Small intestine (tissue), 7 donors: ENCODE results near the gene ITPRIPL1. TPM values are rescaled to one million over a fixed set of nuclear protein-coding genes. Genes with fewer than 3 reads are reported as not detected.

Experiments used
- DNase-seq, 2 donors: peaks; one replicate each; pipeline versions ENCODE4 v3.0.0 to v3.0.0-alpha.2; 2013
- FAIRE-seq: peaks from 2 replicates; lab custom pipeline; 2012; peaks lifted over from hg19 to GRCh38; lab: Jason Lieb, UNC
- H3K27ac ChIP-seq, 3 donors: one replicate each; pipeline ENCODE4 v1.5.1; 2013; ENCODE audit warnings: low read length in 2 of 3, mild to moderate bottlenecking in 2 of 3, control low read depth in 1 of 3, inconsistent platforms in 1 of 3, low read depth in 1 of 3, moderate library complexity in 1 of 3
- H3K27me3 ChIP-seq, 3 donors: one replicate each; pipeline ENCODE4 v1.6.1; 2013; ENCODE audit warnings: low read length in 3 of 3, inconsistent platforms in 1 of 3; ENCODE audit not compliant: control insufficient read depth in 3 of 3, insufficient read depth in 3 of 3
- H3K36me3 ChIP-seq, 3 donors: one replicate each; pipeline ENCODE4 v1.6.1; 2013; ENCODE audit warnings: low read length in 3 of 3, inconsistent platforms in 1 of 3, low read depth in 1 of 3, mild to moderate bottlenecking in 1 of 3, moderate library complexity in 1 of 3; ENCODE audit not compliant: control insufficient read depth in 3 of 3, insufficient read depth in 2 of 3
- H3K4me1 ChIP-seq, 3 donors: one replicate each; pipeline ENCODE4 v1.6.1; 2013; ENCODE audit warnings: low read length in 2 of 3, inconsistent platforms in 1 of 3, low read depth in 1 of 3, mild to moderate bottlenecking in 1 of 3, moderate library complexity in 1 of 3; ENCODE audit not compliant: control insufficient read depth in 3 of 3, insufficient read depth in 2 of 3
- H3K4me3 ChIP-seq, 3 donors: one replicate each; pipeline ENCODE4 v1.5.1; 2013; ENCODE audit warnings: low read length in 3 of 3, control low read depth in 1 of 3, inconsistent platforms in 1 of 3, low read depth in 1 of 3, mild to moderate bottlenecking in 1 of 3, moderate library complexity in 1 of 3
- H3K9me3 ChIP-seq, 2 donors: one replicate each; pipeline ENCODE4 v1.6.1; 2013; ENCODE audit warnings: low read depth in 1 of 2, low read length in 1 of 2; ENCODE audit not compliant: control insufficient read depth in 2 of 2, insufficient read depth in 1 of 2
- WGBS, 3 donors: extraction: QIAGEN DNeasy Blood & Tissue Kit; methylation state at CpG; one replicate each; pipeline ENCODE4 v1.1.7; 2013; 5-methylcytosine and 5-hydroxymethylcytosine counted together
- polyA plus RNA-seq, 4 donors: library from polyadenylated mRNA; stranded (reverse) in 3 of 4; unstranded in 1 of 4; fragments of 200-250 nt in 3 of 4; fragments of 120-200 nt in 1 of 4; gene quantifications; one replicate each; pipeline versions ENCODE4 v1.2.1 to v1.2.3, GENCODE V29; 2013
- donor health status: healthy with polysubstance abuse.
- donor health status: control.
- donor health status: control.
- donor health status: Bipolar disorder and iron deficiency.
- donor health status: healthy.

The ITPRIPL1 gene
- polyA plus RNA-seq, 4 donors = 0.27 to 1.9 (median 0.92) TPM; not detected in 1

- no peak overlapping the region for H3K4me3 ChIP-seq
- FAIRE-seq (no peak), DNase-seq (no peak)
- 87 to 95% (median 93%) methylated on average over 9 of the region's 9 CpGs for WGBS, 3 donors
- H3K9me3 ChIP-seq = no peaks in the 10 kb centered on the region
- no peak overlapping the region for H3K27ac ChIP-seq
- peaks cover 0 to 14% (median 0%) of the 10 kb centered on the region in 3 donors for H3K36me3 ChIP-seq
- H3K27me3 ChIP-seq = no peaks in the 10 kb centered on the region
- H3K4me1 ChIP-seq = peaks cover 0 to 17% (median 0%) of the 10 kb centered on the region in 3 donors
These were observed 15.6 kb downstream of the ITPRIPL1 start for GRCh38 chr2:96340493-96341414.

GRCh38 chr2:96341641-96342040 lies 16.5 kb downstream of the ITPRIPL1 start:
- Histone ChIP-seq H3K27ac (peak overlapping the region in 2 of 3 donors; percentile 32 to 47), H3K36me3 (peaks cover 0 to 14% (median 0%) of the 10 kb centered on the region in 3 donors), H3K4me3 (no peak overlapping the region), H3K4me1 (peaks cover 0 to 11% (median 0%) of the 10 kb centered on the region in 3 donors), H3K9me3 (no peaks in the 10 kb centered on the region), H3K27me3 (no peaks in the 10 kb centered on the region)
- no peak for FAIRE-seq
- WGBS, 3 donors = 72 to 83% (median 75%) methylated on average over 14 of the region's 14 CpGs
- DNase-seq = no peak

GRCh38 chr2:96342085-96342484 lies 17.0 kb downstream of the ITPRIPL1 start:
- DNase-seq = peak; percentile 56 to 61
- H3K4me3 ChIP-seq = no peak overlapping the region
- H3K9me3 ChIP-seq = no peaks in the 10 kb centered on the region
- H3K4me1 ChIP-seq = peaks cover 0 to 11% (median 0%) of the 10 kb centered on the region in 3 donors
- no peaks in the 10 kb centered on the region for H3K27me3 ChIP-seq
- peaks cover 0 to 14% (median 0%) of the 10 kb centered on the region in 3 donors for H3K36me3 ChIP-seq
- H3K27ac ChIP-seq = peak overlapping the region in 2 of 3 donors; percentile 22 to 47
- FAIRE-seq = no peak
- 35 to 56% (median 38%) methylated on average over 6 of the region's 6 CpGs for WGBS, 3 donors

GRCh38 chr2:96344011-96344410 lies 18.9 kb downstream of the ITPRIPL1 start:
- no peak overlapping the region for H3K4me3 ChIP-seq
- H3K36me3 ChIP-seq = peaks cover 0 to 14% (median 0%) of the 10 kb centered on the region in 3 donors
- H3K27ac ChIP-seq = peak overlapping the region in 2 of 3 donors; percentile 62 to 89
- H3K27me3 ChIP-seq = no peaks in the 10 kb centered on the region
- peaks cover 0 to 11% (median 0%) of the 10 kb centered on the region in 3 donors for H3K4me1 ChIP-seq
- DNase-seq = peak in 1 of 2 donors; percentile 62
- H3K9me3 ChIP-seq = no peaks in the 10 kb centered on the region
- WGBS, 3 donors = 71 to 91% (median 82%) methylated on average over 5 of the region's 5 CpGs
- no peak for FAIRE-seq

- Histone ChIP-seq H3K9me3 (no peaks in the 10 kb centered on the region), H3K4me1 (peaks cover 0 to 11% (median 0%) of the 10 kb centered on the region in 3 donors), H3K27me3 (no peaks in the 10 kb centered on the region), H3K36me3 (peaks cover 0 to 16% (median 0%) of the 10 kb centered on the region in 3 donors), H3K27ac (no peak overlapping the region), H3K4me3 (no peak overlapping the region)
- DNase-seq = no peak
- WGBS, 3 donors = 90 to 95% (median 91%) methylated on average over 4 of the region's 4 CpGs
- no peak for FAIRE-seq
These were observed 20.3 kb downstream of the ITPRIPL1 start for GRCh38 chr2:96345438-96345837.

GRCh38 chr2:96345868-96346462 lies 20.8 kb downstream of the ITPRIPL1 start:
- no peaks in the 10 kb centered on the region for H3K9me3 ChIP-seq
- H3K4me1 ChIP-seq = peaks cover 0 to 11% (median 0%) of the 10 kb centered on the region in 3 donors
- no peak overlapping the region for H3K4me3 ChIP-seq
- no peak overlapping the region for H3K27ac ChIP-seq
- 96 to 97% (median 96%) methylated on average over 6 of the region's 6 CpGs for WGBS, 3 donors
- no peaks in the 10 kb centered on the region for H3K27me3 ChIP-seq
- DNase-seq (no peak), FAIRE-seq (no peak)
- peaks cover 0 to 20% (median 0%) of the 10 kb centered on the region in 3 donors for H3K36me3 ChIP-seq

GRCh38 chr2:96347395-96347794 lies 22.3 kb downstream of the ITPRIPL1 start:
- Histone ChIP-seq H3K4me3 (no peak overlapping the region), H3K9me3 (no peaks in the 10 kb centered on the region), H3K27me3 (no peaks in the 10 kb centered on the region), H3K36me3 (peaks cover 0 to 17% (median 0%) of the 10 kb centered on the region in 3 donors), H3K27ac (no peak overlapping the region), H3K4me1 (peaks cover 0 to under 1% (median 0%) of the 10 kb centered on the region in 3 donors)
- DNase-seq (no peak), FAIRE-seq (no peak)
- WGBS, 3 donors = 94 to 100% (median 95%) methylated on average over 1 of the region's 1 CpG

GRCh38 chr2:96353032-96353561 lies 28.0 kb downstream of the ITPRIPL1 start:
- Histone ChIP-seq H3K9me3 (no peaks in the 10 kb centered on the region), H3K36me3 (peaks cover 0 to 13% (median 0%) of the 10 kb centered on the region in 3 donors), H3K27ac (peak overlapping the region in 1 of 3 donors; percentile 2), H3K27me3 (no peaks in the 10 kb centered on the region), H3K4me3 (no peak overlapping the region), H3K4me1 (no peaks in the 10 kb centered on the region)
- no peak for DNase-seq
- WGBS, 3 donors = 68 to 83% (median 79%) methylated on average over 9 of the region's 9 CpGs
- FAIRE-seq = no peak
